SH-SY5Y (cell line): ENCODE data around the gene FARP2.

ENCODE experiments used
- GATA2 ChIP-seq: IDR thresholded peaks from 2 replicates; pipeline ENCODE4 v1.6.1; 2011; ENCODE audit warnings: mild to moderate bottlenecking, low read depth, low read length
- GATA3 ChIP-seq: IDR thresholded peaks from 2 replicates; pipeline ENCODE4 v1.6.1; 2011; ENCODE audit warnings: low read depth, mild to moderate bottlenecking, low read length, moderate library complexity

DNA sequence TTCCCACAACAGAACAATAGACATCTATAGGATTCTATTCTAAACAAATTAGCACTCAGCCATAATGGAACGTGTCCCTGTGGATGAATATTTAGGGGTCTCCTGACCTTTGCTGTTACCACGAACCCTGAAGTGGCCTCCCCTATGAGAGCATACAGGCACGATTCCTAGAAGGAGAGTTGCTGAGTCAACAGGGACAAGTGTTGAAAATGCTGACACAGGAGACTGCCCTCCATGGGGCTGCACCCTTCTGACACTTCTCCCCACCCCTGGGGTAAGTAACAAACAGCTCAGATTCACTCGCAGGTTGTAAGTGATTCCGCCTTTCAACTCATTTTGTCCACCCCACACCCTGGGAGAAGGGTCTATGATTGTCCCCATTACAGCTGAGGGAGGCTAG lies 166.4 kb downstream of the FARP2 start:
- no peak for TF ChIP-seq GATA3
- no peak for TF ChIP-seq GATA2
